Activated CD8-positive, alpha-beta memory T cell treated with anti-CD3 and anti-CD28 coated beads for 1 hour (primary cell): ENCODE measurements around the gene SAA4.
"Not testable (repeated sequence)": the region's sequence is repeated elsewhere in the genome, so short reads cannot be mapped to it uniquely, and the experiment has no call there.

Experiments
- DNase-seq, 2 donors: peaks; one replicate each; pipeline ENCODE4 v3.0.0-alpha.2; 2020; ENCODE audit warnings: low read depth in 1 of 2; ENCODE audit errors: extremely low read depth in 1 of 2

SAA4 gene

DNA sequence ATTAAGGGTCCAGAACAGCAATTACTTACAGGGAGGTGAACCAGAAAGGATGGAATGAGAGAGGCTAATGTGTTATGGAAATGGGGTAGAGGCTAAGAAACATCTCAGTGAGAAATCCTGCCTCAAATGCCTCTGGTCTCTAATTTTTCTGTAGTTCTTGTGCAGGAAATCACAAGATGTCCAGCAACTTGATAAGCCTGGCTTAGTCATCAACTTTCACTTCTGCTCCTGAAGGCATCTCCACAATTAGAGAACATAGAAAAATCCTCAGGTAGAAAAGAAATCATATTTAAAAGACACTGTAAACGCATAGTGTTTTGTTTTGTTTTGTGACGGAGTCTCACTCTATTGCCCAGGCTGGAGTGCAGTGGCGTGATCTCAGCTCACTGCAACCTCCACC is 45.2 kb downstream of the SAA4 start:
- DNase-seq, result no peak

DNA sequence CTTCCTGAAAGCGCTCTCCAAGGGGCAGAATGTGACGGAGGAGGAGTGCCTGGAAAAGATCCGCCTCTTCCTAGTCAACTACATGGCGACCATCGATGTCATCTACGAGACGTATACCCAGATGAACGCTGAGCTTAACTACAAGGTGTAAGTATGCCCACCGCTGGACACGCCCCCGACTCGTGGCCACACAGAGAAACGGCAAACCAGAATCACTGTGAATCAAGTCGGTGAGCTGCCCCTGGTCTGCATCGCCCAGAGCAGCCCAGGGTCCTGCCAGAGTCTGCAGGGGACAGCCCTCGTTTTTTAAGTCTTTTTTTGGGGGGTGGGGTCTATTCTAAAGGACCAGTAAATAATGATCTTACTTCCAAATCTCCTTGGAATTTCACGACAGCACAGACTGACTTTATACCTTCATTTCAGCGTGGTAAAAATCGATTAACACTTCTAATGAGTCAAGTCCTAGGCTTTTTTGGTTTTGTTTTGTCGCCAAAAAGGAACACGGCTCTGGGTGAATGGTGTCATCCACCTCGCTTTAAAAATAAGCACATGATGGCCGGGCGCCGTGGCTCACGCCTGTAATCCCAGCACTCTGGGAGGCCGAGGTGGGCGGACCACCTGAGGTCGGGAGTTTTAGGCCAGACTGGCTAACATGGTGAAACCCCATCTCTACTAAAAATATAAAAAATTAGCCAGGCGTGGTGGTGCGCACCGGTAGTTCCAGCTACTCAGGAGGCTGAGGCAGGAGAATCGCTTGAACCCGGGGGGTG is 46.9 kb downstream of the SAA4 start:
- DNase-seq, result not testable (repeated sequence)

DNA sequence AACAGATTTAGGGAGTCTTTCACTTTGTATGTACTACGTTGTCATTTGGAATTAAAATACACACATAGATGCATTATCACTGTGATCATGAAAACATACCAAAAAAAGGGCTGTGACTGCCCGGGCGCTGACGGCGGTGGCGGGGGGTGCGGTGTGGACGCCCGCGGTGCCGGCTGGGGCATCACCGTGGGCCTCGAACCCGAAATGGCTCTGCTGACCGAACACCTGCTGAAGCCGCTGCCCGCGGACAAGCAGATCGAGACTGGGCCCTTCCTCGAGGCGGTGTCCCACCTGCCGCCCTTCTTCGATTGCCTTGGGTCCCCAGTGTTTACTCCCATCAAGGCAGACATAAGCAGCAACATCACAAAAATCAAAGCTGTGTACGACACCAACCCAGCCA is 47.8 kb downstream of the SAA4 start:
- no peak for DNase-seq
